Tibial nerve (tissue), 4 donors: ENCODE data around the gene PFKFB3. TPM values are rescaled to one million over a fixed set of nuclear protein-coding genes. Genes with fewer than 3 reads are reported as not detected.

Experiments used
- DNase-seq, 2 donors: peaks; one replicate each; pipeline ENCODE4 v3.0.0-alpha.2; 2019; ENCODE audit warnings: low spot score in 2 of 2
- H3K27ac ChIP-seq, 4 donors: fragments of 200-600 bp; sonication (generic) in 3 of 4; one replicate each; pipeline ENCODE4 v1.5.1; 2017 to 2019; ENCODE audit warnings: mild to moderate bottlenecking in 1 of 4
- H3K27me3 ChIP-seq, 2 donors: fragments of 200-600 bp; sonication (generic) in 1 of 2; one replicate each; pipeline versions ENCODE4 v1.5.1 to v1.6.0; 2017 to 2019
- H3K36me3 ChIP-seq, 3 donors: fragments of 200-600 bp; sonication (generic); one replicate each; pipeline ENCODE4 v1.5.1; 2018 to 2019
- H3K4me1 ChIP-seq, 4 donors: fragments of 200-600 bp; sonication (generic) in 3 of 4; one replicate each; pipeline ENCODE4 v1.5.1; 2017 to 2019
- H3K4me3 ChIP-seq, 4 donors: fragments of 200-600 bp; sonication (generic) in 3 of 4; one replicate each; pipeline ENCODE4 v1.5.1; 2017 to 2019; ENCODE audit warnings: mild to moderate bottlenecking in 1 of 4, moderate library complexity in 1 of 4
- H3K9me3 ChIP-seq, 4 donors: fragments of 200-600 bp; sonication (generic) in 3 of 4; one replicate each; pipeline ENCODE4 v1.5.1; 2017 to 2019
- EP300 ChIP-seq, 2 donors: sonication (generic); formaldehyde crosslinking; IDR thresholded peaks; one replicate each; pipeline ENCODE4 v1.6.1; 2017; ENCODE audit warnings: antibody characterized with exemption in 2 of 2, mild to moderate bottlenecking in 1 of 2
- POLR2A ChIP-seq, 2 donors: fragments of 450-650 bp; IDR thresholded peaks; one replicate each; pipeline ENCODE4 v1.6.1; 2017; ENCODE audit warnings: antibody characterized with exemption in 2 of 2, mild to moderate bottlenecking in 2 of 2, moderate library complexity in 2 of 2
- WGBS, 2 donors: methylation state at CpG; one replicate each; pipeline ENCODE4 v1.1.5; 2018; 5-methylcytosine and 5-hydroxymethylcytosine counted together
- small RNA-seq: library from RNA; depleted of rRNA; stranded (forward); fragments of <200 nt; gene quantifications from one replicate; pipeline ENCODE3, GENCODE V24; 2016
- total RNA-seq, 4 donors: library from RNA; depleted of rRNA; stranded (reverse); fragments of >200 nt; gene quantifications; one replicate each; pipeline ENCODE4 v1.1.0, GENCODE V29; 2016
- TF ChIP-seq, protein P1 (sequence below), 5 experiments: fragments of 200-600 bp in 3 of 5; fragments of 450-650 bp in 2 of 5; sonication (generic) in 3 of 5; IDR thresholded peaks; one replicate each; pipeline ENCODE4 v1.5.1; 2016 to 2019; ENCODE audit warnings: antibody characterized with exemption in 5 of 5, mild to moderate bottlenecking in 3 of 5, moderate library complexity in 2 of 5

PFKFB3 gene
- total RNA-seq, 4 donors from 2014 or later = 72.0 to 183 (median 98.7) TPM

DNA sequence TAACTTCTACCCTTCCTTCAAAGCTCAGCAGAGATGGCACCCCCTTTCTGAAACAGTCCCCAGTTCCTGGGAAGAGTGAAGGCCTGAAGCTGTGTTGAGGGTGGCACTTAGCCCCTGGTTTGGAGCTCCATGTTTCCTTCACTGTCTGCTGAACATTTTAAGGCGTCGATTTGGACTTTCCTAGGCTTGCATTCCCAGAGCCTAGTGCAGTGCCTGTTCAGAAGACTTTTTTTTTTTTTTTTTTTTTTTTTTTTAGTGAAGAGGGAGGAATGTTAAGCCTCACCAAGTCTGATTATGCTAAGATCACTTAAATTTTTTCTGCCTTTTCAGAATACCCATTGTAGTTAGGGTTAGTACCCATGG lies 97.0 kb downstream of the PFKFB3 start:
- Histone ChIP-seq H3K9me3 (no peaks in the 10 kb centered on the region), H3K36me3 (no peaks in the 10 kb centered on the region), H3K4me1 (peaks cover 0 to 26% (median 9%) of the 10 kb centered on the region in 4 donors), H3K27me3 (no peaks in the 10 kb centered on the region), H3K4me3 (no peak overlapping the region), H3K27ac (peak overlapping the region in 1 of 4 donors; percentile 18)
- TF ChIP-seq POLR2A (IDR thresholded peaks at IDR 0.05) (no peak), EP300 (IDR thresholded peaks at IDR 0.05) (no peak)
- TF ChIP-seq, protein P1, sequence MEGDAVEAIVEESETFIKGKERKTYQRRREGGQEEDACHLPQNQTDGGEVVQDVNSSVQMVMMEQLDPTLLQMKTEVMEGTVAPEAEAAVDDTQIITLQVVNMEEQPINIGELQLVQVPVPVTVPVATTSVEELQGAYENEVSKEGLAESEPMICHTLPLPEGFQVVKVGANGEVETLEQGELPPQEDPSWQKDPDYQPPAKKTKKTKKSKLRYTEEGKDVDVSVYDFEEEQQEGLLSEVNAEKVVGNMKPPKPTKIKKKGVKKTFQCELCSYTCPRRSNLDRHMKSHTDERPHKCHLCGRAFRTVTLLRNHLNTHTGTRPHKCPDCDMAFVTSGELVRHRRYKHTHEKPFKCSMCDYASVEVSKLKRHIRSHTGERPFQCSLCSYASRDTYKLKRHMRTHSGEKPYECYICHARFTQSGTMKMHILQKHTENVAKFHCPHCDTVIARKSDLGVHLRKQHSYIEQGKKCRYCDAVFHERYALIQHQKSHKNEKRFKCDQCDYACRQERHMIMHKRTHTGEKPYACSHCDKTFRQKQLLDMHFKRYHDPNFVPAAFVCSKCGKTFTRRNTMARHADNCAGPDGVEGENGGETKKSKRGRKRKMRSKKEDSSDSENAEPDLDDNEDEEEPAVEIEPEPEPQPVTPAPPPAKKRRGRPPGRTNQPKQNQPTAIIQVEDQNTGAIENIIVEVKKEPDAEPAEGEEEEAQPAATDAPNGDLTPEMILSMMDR (IDR thresholded peaks at IDR 0.05) = no peak
- no peak for DNase-seq
- WGBS, 2 donors = 95 to 98% methylated on average over 2 of the region's 2 CpGs

DNA sequence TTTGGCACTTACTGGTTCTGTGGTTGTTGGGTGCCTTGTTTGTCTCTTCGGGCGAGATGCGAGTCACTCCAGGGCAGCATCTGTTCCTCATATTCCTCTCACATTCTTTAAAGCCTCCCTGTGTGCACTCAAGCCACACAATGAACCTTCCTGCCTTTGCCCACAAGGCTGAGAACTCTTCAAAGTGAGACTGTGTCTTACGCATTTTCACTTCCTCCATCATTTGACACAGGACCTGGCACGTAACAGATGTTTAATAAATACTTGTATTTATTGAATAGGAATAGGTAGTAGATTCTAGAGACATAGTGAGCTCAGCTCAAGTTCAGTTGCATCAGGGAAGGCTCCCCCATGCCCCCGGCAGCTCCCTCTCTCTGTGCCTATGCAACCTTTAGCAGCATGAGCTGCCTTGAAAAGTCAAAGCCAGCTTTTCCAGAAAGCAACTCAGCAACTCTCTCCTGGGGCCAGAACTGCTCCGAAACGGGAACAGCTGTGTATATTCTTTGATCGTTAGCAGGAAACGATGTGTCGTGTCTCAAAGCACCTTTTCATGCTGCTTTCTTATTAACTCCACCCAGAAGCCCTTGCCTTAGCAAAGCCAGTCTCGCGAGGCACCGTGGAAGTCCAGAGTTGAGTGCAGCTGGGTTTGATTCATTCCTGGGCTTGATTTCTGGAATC lies 97.5 kb downstream of the PFKFB3 start:
- DNase-seq = peak in 1 of 2 donors; percentile 22
- Histone ChIP-seq H3K36me3 (no peaks in the 10 kb centered on the region), H3K4me1 (peaks cover 0 to 26% (median 9%) of the 10 kb centered on the region in 4 donors), H3K27ac (peak overlapping the region in 2 of 4 donors; percentile 18 to 60), H3K9me3 (no peaks in the 10 kb centered on the region), H3K27me3 (no peaks in the 10 kb centered on the region), H3K4me3 (peak overlapping the region in 1 of 4 donors; percentile 9)
- TF ChIP-seq EP300 (IDR thresholded peaks at IDR 0.05) (no peak), POLR2A (IDR thresholded peaks at IDR 0.05) (no peak)
- TF ChIP-seq, protein P1 (IDR thresholded peaks at IDR 0.05) = no peak
- 43 to 44% methylated on average over 14 of the region's 14 CpGs for WGBS, 2 donors

DNA sequence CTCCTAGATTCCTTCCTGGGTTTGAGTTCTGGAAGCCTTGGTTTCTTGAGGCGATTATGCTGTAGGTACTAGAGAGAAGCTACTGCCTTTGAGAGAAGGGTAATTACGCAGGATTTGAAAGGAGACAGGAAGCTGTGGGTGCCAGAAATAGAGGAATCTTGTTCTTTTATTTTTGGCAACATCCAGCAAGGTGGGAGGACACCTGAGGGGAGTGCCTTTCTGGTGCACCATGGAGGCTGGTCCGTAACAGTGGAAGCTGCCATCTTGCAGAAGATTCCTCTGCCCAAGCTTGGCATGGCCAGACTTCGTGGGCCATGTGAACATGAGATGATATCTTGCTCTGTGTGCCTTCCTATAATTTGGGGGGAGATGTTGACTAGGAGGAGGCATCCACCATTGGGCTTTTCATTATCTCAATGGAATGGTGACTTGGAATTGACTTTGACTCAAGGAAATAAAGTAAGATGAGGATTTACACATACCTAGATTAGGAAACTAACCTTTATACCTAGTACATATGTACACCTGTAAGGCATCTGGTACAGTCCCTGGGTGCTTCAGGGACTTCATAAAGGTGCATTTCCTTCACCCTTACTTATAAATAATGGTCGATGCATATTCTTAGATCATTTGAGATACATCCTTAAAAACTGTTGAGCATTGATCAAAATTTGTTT lies 98.2 kb downstream of the PFKFB3 start:
- H3K4me1 ChIP-seq = peaks cover 0 to 24% (median 9%) of the 10 kb centered on the region in 4 donors
- no peaks in the 10 kb centered on the region for H3K9me3 ChIP-seq
- H3K27ac ChIP-seq = peak overlapping the region in 2 of 4 donors; percentile 18 to 60

DNA sequence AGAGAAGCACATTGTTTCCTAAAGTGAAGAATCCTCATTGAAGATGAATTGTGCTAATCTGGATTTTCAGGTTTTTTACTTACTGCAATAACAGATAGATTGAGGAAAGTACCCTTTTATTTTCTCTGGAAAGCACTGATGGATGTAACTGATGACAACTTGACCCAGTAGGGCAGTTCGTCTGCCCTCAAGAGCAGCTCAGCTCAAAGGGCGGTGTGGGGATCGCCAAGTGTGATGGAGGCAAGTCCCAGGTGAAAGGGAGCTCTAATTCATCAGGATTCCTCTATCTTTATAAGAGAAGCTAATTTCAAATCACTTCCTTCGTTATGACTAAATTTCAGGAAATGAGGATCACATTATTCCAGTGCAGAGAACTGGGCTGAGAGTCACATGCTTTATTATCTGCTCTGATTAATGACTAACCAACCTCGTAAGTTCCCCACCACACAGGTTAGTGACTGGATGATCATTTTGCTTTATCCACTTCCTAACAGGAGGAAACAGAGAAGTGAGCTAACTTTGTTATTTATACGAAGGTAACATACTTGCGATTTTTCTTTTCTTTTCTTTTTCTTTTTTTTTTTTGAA lies 98.8 kb downstream of the PFKFB3 start:
- no peak for DNase-seq
- no peak overlapping the region for H3K4me3 ChIP-seq
- 85 to 87% methylated on average over 7 of the region's 7 CpGs for WGBS, 2 donors

More for the DNA sequence above, 98.2 kb downstream of the PFKFB3 start:
- TF ChIP-seq EP300 (IDR thresholded peaks at IDR 0.05) (no peak), POLR2A (IDR thresholded peaks at IDR 0.05) (no peak)
- TF ChIP-seq, protein P1 (IDR thresholded peaks at IDR 0.05) = no peak
- no peak for DNase-seq
- WGBS, 2 donors = 84 to 88% methylated on average over 5 of the region's 5 CpGs
- H3K27me3 ChIP-seq = no peaks in the 10 kb centered on the region
- H3K36me3 ChIP-seq = no peaks in the 10 kb centered on the region
- no peak overlapping the region for H3K4me3 ChIP-seq

More for the DNA sequence above, 98.8 kb downstream of the PFKFB3 start:
- H3K27me3 ChIP-seq = no peaks in the 10 kb centered on the region
- TF ChIP-seq EP300 (IDR thresholded peaks at IDR 0.05) (no peak), POLR2A (IDR thresholded peaks at IDR 0.05) (no peak)
- TF ChIP-seq, protein P1 (IDR thresholded peaks at IDR 0.05) = no peak
- peaks cover 0 to 18% (median 8%) of the 10 kb centered on the region in 4 donors for H3K4me1 ChIP-seq
- H3K9me3 ChIP-seq = peaks cover 0 to under 1% (median 0%) of the 10 kb centered on the region in 4 donors
- no peaks in the 10 kb centered on the region for H3K36me3 ChIP-seq
- peak overlapping the region in 1 of 4 donors; percentile 19 for H3K27ac ChIP-seq

Small RNAs within 50 kb of the gene (small RNA-seq; reads per million reads assigned to genes)
- gene RF00019 = not detected

Other genes starting within 250 kb of the PFKFB3 start
- 10 to 100 TPM in 2 of 4 donors, 1 to 10 TPM in 2; 9.0 to 18.6 (median 12.6) TPM for gene IL15RA, start 225.4 kb upstream of the PFKFB3 start, total RNA-seq
- 1 to 10 TPM in 1 of 4 donors, under 1 TPM in 2, not detected in 1; 0.42 to 2.2 (median 0.60) TPM for gene IL2RA, start 140.6 kb upstream of the PFKFB3 start, total RNA-seq
- gene RBM17, start 113.9 kb upstream of the PFKFB3 start, total RNA-seq = 100 to 1,000 TPM in 2 of 4 donors, 10 to 100 TPM in 2; 70.6 to 109 (median 94.3) TPM